Fibroblast of skin of right biceps (primary cell): ENCODE results near the gene PLXNB2.

Experiments used
- DNase-seq: peaks from one replicate; pipeline ENCODE4 v3.0.0-alpha.2; 2013

PLXNB2 gene

GRCh38 chr22:50261615-50262459, 45.6 kb downstream of the PLXNB2 start, which contains the start of gene MAPK12:
Gene MAPK12 (minus strand): TSS chr22:50261683. CDS start chr22:50261509, 174 bp downstream.
- DNase-seq = peak; percentile 52

- peak; percentile 64 for DNase-seq
Measured at GRCh38 chr22:50260801-50261614, 46.4 kb downstream of the PLXNB2 start.

GRCh38 chr22:50260434-50260800, 47.0 kb downstream of the PLXNB2 start:
- peak; percentile 31 for DNase-seq

GRCh38 chr22:50259302-50259701, 48.1 kb downstream of the PLXNB2 start:
- DNase-seq = no peak

GRCh38 chr22:50258361-50259292, 48.8 kb downstream of the PLXNB2 start:
- no peak for DNase-seq

- no peak for DNase-seq
Measured at GRCh38 chr22:50257451-50258360, 49.7 kb downstream of the PLXNB2 start.

GRCh38 chr22:50257041-50257440, 50.4 kb downstream of the PLXNB2 start:
- no peak for DNase-seq

- DNase-seq = no peak
Measured at GRCh38 chr22:50256258-50256862, 51.1 kb downstream of the PLXNB2 start.

- no peak for DNase-seq
Measured at GRCh38 chr22:50255607-50256006, 51.8 kb downstream of the PLXNB2 start.

GRCh38 chr22:50255099-50255498, 52.3 kb downstream of the PLXNB2 start:
- DNase-seq = no peak

- DNase-seq = no peak
Measured at GRCh38 chr22:50253941-50254340, 53.5 kb downstream of the PLXNB2 start.

GRCh38 chr22:50253046-50253915, 54.2 kb downstream of the PLXNB2 start:
- no peak for DNase-seq

GRCh38 chr22:50252082-50253045, 55.1 kb downstream of the PLXNB2 start:
- peak; percentile 63 for DNase-seq

GRCh38 chr22:50251477-50252081, 55.9 kb downstream of the PLXNB2 start:
- DNase-seq = no peak

- DNase-seq = peak; percentile 82
Measured at GRCh38 chr22:50250555-50251476, 56.6 kb downstream of the PLXNB2 start, which contains the start of gene HDAC10. Gene HDAC10 (minus strand): TSS chr22:50251265. CDS start chr22:50251032, 233 bp downstream.

GRCh38 chr22:50250249-50250554, 57.2 kb downstream of the PLXNB2 start:
- DNase-seq = no peak
